SH-SY5Y (cell line): ENCODE data around the gene STX1B.

Experiments used
- GATA2 ChIP-seq: IDR thresholded peaks from 2 replicates; pipeline ENCODE4 v1.6.1; 2011; ENCODE audit warnings: mild to moderate bottlenecking, low read depth, low read length
- GATA3 ChIP-seq: IDR thresholded peaks from 2 replicates; pipeline ENCODE4 v1.6.1; 2011; ENCODE audit warnings: low read depth, mild to moderate bottlenecking, low read length, moderate library complexity

GRCh38 chr16:30954993-30955392 is 55.4 kb downstream of the STX1B start:
- TF ChIP-seq GATA2 (no peak), GATA3 (no peak)
